GM18519 (cell line): Measurements from ENCODE around the gene BNC1.

Source experiments
- ATAC-seq: cut with Tn5 transposase; IDR thresholded peaks from one replicate; pipeline ENCODE4 v1.9.1; 2021; ENCODE audit warnings: mild to moderate bottlenecking, moderate library complexity; ENCODE audit not compliant: unreplicated experiment, low FRiP score

Gene BNC1, protein sequence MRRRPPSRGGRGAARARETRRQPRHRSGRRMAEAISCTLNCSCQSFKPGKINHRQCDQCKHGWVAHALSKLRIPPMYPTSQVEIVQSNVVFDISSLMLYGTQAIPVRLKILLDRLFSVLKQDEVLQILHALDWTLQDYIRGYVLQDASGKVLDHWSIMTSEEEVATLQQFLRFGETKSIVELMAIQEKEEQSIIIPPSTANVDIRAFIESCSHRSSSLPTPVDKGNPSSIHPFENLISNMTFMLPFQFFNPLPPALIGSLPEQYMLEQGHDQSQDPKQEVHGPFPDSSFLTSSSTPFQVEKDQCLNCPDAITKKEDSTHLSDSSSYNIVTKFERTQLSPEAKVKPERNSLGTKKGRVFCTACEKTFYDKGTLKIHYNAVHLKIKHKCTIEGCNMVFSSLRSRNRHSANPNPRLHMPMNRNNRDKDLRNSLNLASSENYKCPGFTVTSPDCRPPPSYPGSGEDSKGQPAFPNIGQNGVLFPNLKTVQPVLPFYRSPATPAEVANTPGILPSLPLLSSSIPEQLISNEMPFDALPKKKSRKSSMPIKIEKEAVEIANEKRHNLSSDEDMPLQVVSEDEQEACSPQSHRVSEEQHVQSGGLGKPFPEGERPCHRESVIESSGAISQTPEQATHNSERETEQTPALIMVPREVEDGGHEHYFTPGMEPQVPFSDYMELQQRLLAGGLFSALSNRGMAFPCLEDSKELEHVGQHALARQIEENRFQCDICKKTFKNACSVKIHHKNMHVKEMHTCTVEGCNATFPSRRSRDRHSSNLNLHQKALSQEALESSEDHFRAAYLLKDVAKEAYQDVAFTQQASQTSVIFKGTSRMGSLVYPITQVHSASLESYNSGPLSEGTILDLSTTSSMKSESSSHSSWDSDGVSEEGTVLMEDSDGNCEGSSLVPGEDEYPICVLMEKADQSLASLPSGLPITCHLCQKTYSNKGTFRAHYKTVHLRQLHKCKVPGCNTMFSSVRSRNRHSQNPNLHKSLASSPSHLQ

DNA sequence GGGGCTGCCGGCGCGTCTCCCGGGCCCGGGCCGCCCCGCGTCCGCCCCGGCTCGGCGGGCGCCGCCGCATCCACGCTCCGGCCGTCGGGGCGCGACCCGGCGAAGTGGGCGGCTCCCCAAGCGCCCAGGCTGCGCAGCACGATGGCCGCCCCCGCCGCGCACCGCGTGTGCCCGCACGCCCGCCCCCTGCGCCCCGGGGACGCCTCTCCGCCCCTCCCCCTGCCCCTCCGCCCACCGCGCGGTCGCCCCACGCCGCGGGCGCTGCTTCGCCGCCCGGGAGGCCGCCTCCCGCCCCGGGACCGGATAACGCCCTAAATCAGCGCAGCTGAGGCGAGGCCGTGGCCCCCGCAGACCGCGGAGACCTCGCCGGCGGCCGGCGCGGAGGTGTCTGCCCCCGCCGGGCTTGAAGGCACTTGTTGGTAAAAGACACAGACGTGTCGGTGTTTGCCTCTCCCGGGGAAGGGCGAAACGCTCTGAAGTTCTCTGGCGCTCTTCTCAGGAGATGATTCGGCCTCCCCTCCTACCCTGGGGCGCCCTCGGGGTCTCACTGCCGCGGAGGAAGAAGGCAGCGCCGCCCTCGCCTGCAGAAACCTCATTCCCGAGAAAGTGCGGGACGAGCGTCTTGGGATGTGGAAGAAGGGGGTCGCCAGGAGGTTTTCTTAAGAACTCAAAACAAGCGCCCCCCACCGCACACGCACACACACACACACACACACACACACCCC is at the start of gene BNC1:
Gene BNC1, minus strand, starts transcription at position 106 of the 725 bp plus-strand sequence. Its CDS starts 36 bp downstream, at position 70.
- ATAC-seq: no peak

DNA sequence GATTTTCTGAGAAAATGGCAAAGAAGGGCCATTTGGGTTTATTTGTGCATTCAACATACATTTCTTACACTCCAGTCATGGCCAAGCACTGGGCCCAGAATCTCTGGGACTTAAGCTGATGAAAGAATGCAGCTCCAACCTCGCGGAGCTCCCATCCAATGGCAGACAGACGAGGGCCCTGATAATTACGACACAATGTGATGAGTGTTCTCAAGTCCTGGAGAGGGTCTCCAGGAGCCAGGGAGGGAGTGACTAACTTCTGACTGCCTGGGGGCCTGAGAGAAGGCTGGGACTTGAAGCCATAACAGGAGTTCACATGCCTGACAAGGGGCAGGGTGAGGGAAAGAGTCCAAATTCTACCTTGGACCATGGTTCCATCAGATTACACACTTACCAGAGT is 42.6 kb upstream of the BNC1 start:
- ATAC-seq: no peak

DNA sequence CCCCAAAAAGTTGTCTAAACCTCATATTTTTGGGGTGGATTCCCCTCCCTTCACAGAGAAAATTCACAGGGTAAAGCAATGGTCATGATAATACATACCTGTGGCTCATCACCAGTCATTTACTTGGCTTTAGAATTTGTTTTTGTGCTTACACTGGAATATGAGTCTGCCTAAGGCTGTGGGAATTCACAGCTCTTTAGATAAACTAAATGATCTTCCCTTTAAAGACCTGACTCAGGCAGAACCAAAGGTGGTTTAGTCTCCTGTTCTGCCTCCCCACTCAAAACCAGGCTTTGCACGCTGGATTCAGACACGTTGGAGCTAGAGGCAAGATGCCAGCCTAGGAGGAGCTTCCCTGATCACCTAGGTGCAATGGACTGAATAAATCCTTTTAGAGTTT is 40.3 kb upstream of the BNC1 start:
- ATAC-seq: no peak

DNA sequence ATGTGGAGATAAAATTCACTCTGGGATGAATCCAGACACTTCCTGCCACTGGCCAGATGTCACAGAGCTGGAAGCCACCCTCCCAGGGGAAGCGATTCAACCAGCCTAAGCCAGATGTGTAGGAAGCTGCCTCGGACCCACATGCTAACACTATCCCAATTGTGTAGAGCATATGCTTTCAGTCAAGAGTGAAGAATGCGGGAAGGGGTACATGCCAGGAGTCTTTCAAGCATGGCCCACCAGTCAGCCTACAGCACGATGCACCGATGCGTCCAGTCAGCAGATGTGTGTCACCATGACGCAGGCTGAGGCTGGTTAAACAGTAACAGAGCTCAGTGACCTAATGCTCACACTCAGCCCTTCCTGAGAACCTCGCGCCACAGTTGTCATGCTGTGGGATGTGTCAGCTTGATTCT is 38.8 kb upstream of the BNC1 start:
- no peak for ATAC-seq

DNA sequence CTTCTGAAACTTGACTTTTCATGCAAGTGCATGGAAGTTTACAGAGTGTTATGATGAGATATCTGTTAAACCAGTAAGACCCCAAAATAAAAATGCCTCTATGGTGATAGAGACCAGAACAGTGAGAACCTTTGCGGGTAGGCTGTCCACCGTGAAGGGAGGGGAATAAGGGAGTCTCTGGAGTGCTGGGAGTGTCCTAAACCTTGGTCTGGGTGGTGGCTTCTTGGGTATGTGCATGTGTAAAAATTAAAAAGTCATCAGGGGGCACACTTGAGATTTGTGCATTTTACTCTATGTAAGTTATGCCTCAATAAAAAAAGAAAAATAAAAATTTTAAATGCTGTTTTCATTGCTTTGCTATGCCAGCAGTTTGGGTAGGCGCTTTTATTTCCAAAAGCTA is 38.2 kb upstream of the BNC1 start:
- no peak for ATAC-seq

DNA sequence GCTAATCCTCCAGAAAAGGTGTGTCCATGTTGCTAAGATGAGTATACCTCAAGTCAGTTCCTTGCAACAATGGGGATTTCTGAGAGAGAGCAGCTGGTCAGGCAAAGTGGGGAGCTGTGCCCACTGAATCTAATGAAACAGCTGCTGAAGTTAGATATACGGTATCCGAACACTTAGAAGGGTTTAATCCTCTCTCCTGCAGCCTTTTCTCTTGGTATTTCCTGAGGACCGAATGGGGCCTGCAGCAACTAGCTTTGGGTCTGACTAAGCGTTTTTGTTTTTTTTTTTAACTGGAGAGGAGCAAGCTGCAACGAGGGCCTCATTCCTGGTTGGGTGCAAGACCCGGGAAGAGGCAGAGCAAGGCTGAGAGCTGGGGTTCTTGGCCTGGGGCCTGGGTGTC is 37.6 kb upstream of the BNC1 start:
- ATAC-seq: no peak

DNA sequence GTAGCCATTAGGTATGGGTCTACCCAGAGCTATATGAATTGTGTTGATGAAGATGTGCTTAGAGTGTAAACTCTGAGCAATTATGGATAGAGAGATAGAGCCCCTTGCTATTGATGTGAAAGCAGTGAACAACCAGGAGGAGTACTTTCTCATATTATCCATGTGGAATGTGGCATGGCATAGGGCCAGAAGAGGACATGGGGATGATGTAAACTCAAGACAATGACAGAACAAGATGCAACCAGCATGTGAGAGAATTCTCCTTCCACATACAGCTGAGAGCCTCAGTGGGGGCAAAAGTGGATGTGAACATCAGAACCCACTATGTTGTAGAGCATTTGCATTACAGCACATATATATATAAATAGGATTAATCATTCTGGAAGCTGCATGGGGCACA is 36.4 kb upstream of the BNC1 start:
- ATAC-seq: no peak

DNA sequence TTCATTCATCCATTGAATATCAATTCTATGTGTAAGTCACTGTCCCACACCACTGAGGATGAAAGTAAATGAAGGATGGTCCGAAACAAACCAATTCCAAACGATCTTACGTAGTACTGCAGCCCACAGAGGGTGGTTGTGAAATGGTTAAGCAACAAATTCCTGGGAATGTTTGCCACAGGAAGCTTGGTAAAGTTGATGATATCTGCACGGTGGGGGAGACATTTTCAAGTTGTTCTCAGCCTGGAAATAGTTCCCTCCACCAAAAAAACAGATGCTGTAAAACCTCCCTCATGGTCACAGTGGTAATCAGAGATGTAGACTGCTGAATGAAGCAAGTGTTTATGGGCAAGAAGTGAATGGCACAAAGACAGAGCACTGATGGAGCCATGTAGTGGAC is 35.9 kb upstream of the BNC1 start:
- no peak for ATAC-seq

DNA sequence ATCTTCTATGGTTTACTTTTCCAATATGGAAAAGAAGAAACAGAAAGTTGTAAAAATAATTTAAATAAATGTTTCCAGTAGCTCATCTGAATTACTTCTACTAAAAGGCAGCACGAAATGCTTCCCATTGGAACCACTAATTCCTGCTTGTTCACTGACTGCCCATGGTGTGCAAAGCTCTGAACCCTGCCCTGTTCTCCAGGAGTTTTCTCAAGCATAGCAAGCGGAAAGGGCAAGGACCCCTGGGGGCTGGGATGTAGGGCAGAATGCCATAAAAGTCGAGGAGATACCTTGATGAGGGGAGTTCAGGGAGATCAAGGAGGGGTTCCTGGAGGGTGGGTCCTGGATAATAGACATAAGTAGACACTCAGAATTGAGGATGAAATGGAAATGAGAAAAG is 35.3 kb upstream of the BNC1 start:
- ATAC-seq: no peak

DNA sequence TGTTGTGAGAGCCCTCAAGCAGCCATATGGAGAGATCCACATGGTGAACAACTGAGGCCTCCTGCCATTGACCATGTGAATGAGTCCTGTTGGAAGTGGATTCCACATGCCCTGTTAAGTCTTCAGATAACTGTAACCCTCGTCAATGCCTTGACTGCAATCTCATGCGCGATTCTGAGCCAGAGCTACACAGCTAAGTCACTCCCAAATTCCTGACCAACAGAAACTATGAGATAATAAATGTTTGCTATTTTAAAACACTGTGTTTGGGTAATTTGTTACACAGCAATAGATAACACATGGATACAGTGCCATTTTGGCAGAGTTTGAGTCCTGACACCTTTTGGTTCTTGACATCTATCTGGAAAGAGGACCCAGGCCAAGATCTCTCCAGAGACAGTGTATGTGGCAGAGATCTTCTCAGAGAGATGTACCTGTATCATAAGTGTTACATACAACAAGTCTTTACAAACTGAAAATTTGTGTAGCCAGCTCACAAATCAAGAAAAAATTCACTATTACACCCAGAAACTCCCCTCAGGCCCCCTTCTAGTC is 34.5 kb upstream of the BNC1 start:
- ATAC-seq: no peak

DNA sequence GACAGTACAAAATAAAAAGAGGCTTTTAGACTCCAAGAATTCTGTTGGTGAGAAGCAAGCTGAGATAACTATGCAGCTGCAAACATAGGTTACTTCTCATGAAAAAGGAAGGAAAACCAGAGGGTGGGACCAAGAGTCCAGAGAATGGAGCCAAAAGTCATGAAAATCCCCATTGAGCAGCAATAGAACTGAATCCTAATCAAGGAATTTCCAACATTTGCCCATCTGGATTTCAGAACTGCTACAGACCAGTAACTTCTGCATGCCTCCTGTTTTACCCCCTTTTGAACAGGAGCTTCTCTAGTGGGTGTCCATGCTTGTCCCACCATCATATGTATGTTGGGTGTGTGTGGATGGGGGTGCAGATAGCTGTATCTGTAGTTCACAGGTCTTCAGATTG is 33.6 kb upstream of the BNC1 start:
- ATAC-seq: no peak

DNA sequence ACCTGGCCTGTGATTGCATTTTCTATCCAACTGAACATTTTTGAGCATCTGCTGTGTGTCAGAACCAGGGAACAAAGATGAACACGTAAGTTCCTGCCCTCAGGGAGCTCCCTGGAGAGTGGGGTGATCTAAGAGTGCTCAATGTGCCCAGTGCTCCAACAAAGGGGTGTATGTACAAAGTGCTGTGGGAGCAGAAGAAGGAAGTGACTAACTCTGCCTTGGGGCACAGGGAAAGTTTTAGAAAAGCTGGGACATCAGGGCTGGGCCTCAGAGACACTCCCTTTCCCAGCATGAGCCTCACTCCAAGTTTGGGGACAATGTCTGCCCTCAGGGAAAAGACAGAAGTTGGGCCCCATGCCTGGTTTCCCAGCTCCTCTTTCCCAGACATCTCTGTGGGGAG is 27.6 kb upstream of the BNC1 start:
- no peak for ATAC-seq

DNA sequence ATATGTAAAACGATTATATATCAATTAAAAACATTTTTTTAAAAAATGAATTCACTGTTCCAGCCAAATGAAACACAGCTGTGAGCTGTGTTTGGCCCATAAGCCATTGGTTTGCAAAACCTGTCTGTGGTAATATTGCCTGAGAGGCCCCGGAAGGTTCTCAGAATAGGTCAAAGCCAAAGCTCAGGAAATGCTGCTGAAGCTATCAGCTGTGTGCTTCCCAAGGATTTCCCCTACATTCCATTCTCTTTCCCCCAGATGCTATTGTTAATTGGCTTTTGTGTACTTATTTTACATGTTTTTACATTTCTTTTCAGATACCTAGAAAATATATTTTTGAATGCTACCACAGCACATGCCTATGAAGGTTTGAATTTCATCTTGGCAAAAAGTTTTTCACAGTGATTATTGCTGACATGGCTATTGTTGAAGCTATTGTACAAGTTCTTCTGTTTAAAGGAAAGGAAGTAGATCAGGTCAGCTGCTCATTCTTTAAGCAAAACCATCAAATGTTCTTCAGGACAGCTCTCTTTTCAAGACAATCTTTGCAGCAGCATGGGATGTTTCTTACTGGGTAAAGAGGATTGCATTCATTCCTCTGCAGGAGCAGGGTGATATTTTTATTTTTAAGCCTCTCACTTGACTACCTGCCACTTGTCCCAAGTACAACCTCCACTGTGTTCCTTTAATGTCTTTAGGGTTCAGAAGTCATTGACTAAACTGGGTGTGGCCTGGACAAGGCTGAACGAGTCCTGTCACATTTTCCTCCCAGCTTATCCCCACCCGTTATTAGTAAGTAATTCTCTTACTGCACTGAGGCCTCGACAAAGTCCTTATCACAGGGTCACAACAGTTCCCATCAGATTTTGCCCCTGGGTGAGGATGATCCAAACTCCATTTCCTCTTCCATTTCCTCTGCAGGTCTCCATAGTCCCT is 26.3 kb upstream of the BNC1 start:
- ATAC-seq: no peak

DNA sequence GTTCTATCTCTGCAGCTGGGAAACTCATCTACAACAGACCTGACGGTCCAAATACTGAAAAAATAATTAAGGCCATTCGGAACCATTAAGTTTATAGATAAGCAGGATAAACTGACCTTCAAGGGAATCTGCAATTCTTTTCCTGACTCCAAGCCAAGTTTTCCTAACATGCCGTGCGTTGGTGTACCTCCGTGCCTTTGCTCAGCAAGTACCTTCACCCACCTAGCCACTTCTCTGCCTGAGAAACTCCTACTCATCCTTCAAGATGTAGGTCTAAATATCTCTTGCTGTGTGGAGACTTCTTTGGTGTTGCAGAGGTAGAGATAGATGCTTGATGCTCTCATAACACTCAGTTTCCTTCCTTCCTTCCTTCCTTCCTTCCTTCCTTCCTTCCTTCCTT is 24.2 kb upstream of the BNC1 start:
- ATAC-seq: no peak

DNA sequence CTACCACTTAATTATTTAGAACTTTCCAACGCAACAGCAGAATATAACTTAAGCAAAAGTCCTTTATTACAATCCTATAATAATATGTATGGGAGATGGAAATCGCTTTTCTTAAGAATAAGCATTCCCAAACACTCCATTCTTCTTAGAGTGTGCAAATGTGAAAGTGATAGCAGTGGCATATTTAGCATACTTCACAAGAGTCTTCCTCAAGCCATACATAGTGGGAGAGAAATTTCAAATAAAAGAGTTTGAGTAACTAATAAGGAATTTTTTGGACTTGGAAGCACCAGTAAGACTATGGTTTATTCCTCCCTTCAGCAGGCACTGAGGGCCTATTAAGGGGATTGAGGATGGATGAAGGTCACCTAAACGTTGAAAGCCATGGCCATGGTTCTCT is 22.1 kb upstream of the BNC1 start:
- ATAC-seq: no peak

DNA sequence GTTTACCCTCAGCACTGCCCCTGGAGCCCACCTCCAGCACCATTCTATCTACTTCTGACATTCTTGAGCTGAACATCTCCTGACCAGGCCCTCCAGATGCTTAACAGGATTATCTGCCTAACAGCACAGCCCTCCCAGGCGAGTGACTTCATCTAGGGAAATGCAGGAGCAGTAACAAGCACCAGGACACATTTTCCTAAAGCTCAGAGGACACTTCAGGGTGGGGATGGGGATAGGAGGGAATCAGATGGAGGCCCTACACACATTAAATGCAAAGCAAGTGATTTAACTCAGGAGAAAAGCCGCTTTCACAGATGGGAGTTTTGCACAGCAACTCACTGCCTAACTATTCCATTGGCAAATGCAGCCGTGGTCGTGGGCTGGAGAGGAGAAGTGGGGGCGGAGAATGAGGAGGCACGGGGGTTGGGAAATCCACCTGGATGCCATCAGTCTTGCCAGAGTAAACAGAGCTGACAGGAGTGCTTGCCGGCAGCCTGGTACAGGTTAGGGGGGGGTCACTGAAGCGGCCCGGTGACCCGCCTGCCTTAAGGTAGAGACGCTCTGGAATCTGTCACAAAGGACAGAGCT is 21.3 kb upstream of the BNC1 start:
- ATAC-seq: no peak

DNA sequence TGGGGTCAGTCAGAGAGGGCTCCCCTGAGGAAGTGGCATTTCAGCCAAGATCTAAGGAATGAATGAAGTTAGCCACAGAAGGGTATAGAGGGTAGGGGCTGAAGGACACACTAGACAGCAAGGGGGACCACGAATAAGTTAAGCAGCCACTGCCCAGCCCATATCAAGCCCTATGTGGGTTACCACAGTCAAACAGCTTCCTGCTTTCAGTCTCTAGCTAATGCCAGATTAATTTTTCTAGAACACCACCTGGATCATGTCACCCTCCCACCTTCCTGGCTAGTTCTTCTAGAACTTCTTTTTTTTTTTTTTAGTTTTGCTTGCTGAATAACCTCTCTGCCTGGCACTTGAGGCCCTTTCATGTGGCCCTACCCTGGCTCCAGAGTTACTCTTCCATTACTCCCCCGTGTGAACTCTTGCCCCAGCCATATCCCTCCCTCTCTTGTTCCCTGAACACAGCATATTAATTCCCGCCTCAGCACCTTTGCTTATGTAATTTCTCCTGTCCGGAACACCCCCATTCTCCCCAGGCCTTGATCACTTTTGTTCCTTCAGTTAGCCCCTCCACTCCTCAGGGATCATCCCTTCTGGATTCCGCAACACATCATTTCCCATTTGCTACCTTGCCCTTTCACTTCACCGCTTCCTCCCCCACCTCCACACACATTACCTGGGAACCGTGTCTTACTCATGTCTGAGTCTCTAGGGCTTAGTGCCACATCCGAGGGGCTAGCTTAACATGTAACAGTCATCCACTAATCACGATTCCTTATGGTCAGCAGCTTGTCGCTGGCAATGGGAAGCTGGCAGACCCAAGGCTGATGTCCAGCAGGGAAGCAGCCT is 20.6 kb upstream of the BNC1 start:
- ATAC-seq: no peak

DNA sequence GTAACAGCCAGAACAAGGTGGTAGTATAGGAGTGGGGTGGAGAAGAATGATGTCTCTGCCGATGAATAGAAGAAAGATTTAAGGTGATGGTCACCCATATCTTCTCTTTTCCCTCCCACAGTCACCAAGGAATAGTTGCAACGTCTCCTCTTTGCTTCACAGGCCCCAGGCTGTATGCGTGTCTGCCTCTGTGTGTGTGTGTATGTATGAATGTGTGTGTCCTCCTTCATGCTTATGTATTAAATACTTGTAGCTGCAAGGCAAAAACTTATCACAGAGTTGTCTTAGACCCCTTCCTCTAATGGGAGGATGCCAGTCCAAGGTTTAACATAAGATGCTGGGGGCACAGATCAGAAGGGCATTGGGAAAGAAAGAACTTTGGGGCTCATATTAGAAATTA is 19.1 kb upstream of the BNC1 start:
- no peak for ATAC-seq
